SK-N-MC (cell line): ENCODE data around the gene SLC39A13.

Source experiments
- EZH2 ChIP-seq: fragments of 200-600 bp; sonication (generic); IDR thresholded peaks from one replicate; pipeline ENCODE4 v1.6.1; 2017; ENCODE audit warnings: antibody characterized with exemption
- FOXP2 ChIP-seq: optimal IDR thresholded peaks from 2 replicates; pipeline ENCODE3; 2011; ENCODE audit warnings: mild to moderate bottlenecking, moderate library complexity; ENCODE audit not compliant: insufficient read depth; ENCODE audit errors: extremely low read length, control extremely low read depth
- POLR2AphosphoS5 ChIP-seq: IDR thresholded peaks from 2 replicates; pipeline ENCODE4 v1.6.1; 2012; ENCODE audit warnings: mild to moderate bottlenecking, low read depth, low read length, borderline replicate concordance

- TF ChIP-seq EZH2 (no peak), POLR2AphosphoS5 (no peak), FOXP2 (no peak)
These were observed 28.3 kb downstream of the SLC39A13 start for GRCh38 chr11:47436726-47437125.
